OCI-LY1 (cell line): ENCODE measurements around the gene FIS1.

Experiments used
- H2AFZ ChIP-seq: fragments of 200-600 bp; sonication (generic), shearing (Covaris generic); 2 replicates; pipeline ENCODE4 v1.6.0; 2014; ENCODE audit warnings: antibody characterized with exemption, mild to moderate bottlenecking, low read length
- H3F3A ChIP-seq: fragments of 200-600 bp; sonication (generic), shearing (Covaris generic); 2 replicates; pipeline ENCODE4 v1.6.0; 2014; ENCODE audit warnings: mild to moderate bottlenecking, antibody characterized with exemption, low read length, moderate library complexity; ENCODE audit not compliant: insufficient read depth
- H3K27ac ChIP-seq: fragments of 200-600 bp; sonication (generic); 2 replicates; pipeline ENCODE4 v1.5.1; 2014; ENCODE audit warnings: low read length, mixed run types, mild to moderate bottlenecking, low read depth; ENCODE audit not compliant: poor library complexity, severe bottlenecking
- H3K27me3 ChIP-seq: fragments of 200-600 bp; sonication (generic); 2 replicates; pipeline ENCODE4 v1.6.0; 2014; ENCODE audit warnings: antibody characterized with exemption, mild to moderate bottlenecking, low read length, moderate library complexity; ENCODE audit not compliant: insufficient read depth
- H3K36me3 ChIP-seq: fragments of 200-600 bp; sonication (generic); 2 replicates; pipeline ENCODE4 v1.6.1; 2014; ENCODE audit warnings: mild to moderate bottlenecking, antibody characterized with exemption, low read length, moderate library complexity, mixed read lengths; ENCODE audit not compliant: insufficient read depth
- H3K4me1 ChIP-seq: fragments of 200-600 bp; sonication (generic); 2 replicates; pipeline ENCODE4 v1.5.1; 2014; ENCODE audit warnings: mild to moderate bottlenecking, low read length, moderate library complexity; ENCODE audit not compliant: insufficient read depth, severe bottlenecking
- H3K4me2 ChIP-seq: fragments of 200-600 bp; sonication (generic), shearing (Covaris generic); 2 replicates; pipeline ENCODE4 v1.6.1; 2014; ENCODE audit warnings: low read length
- H3K4me3 ChIP-seq: fragments of 200-600 bp; sonication (generic); 2 replicates; pipeline ENCODE4 v1.5.1; 2014; ENCODE audit warnings: low read length, low read depth, mild to moderate bottlenecking, mixed read lengths; ENCODE audit not compliant: poor library complexity, severe bottlenecking
- H3K79me2 ChIP-seq: fragments of 200-600 bp; shearing (Covaris generic); 2 replicates; pipeline ENCODE4 v1.6.1; 2016; ENCODE audit warnings: mixed run types, low read length, mixed read lengths; ENCODE audit not compliant: insufficient read depth
- H3K9ac ChIP-seq: fragments of 200-600 bp; sonication (generic), shearing (Covaris generic); 2 replicates; pipeline ENCODE4 v1.6.1; 2014; ENCODE audit warnings: mild to moderate bottlenecking, low read length, mixed read lengths
- H3K9me2 ChIP-seq: fragments of 200-600 bp; sonication (generic), shearing (Covaris generic); 2 replicates; pipeline ENCODE4 v1.6.1; 2014; ENCODE audit warnings: low read depth, mild to moderate bottlenecking, low read length, mixed read lengths
- H3K9me3 ChIP-seq: fragments of 200-600 bp; shearing (Covaris generic); 2 replicates; pipeline ENCODE4 v1.6.1; 2014; ENCODE audit warnings: low read length, mixed read lengths
- H4K20me1 ChIP-seq: fragments of 200-600 bp; sonication (generic), shearing (Covaris generic); 2 replicates; pipeline ENCODE4 v1.6.0; 2016; ENCODE audit warnings: mild to moderate bottlenecking, low read length; ENCODE audit not compliant: insufficient read depth
- CTCF ChIP-seq: fragments of 200-600 bp; sonication (generic), shearing (Covaris generic); IDR thresholded peaks from 2 replicates; pipeline ENCODE4 v1.5.1; 2017; ENCODE audit warnings: mild to moderate bottlenecking, antibody characterized with exemption, low read length, moderate library complexity, mixed read lengths
- EZH2 ChIP-seq: fragments of 200-600 bp; sonication (generic), shearing (Covaris generic); IDR thresholded peaks from 2 replicates; pipeline ENCODE4 v1.8.0; 2017; ENCODE audit warnings: borderline replicate concordance, mixed run types, mild to moderate bottlenecking, antibody characterized with exemption, low read length, moderate library complexity, mixed read lengths

The FIS1 gene

DNA sequence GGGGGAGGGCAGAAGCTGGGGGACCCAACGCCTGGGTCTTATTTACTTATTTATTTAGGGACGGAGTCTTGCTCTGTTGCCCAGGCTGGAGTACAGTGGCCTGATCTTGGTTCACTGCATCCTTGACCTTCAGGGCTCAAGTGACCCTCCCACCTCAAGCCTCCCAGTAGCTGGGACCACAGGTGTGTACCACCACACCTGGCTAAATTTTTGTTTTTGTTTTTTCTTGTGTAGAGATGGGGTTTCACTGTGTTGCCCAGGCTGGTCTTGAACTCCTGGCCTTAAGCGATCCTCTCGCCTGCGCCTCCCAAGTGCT lies 42.3 kb downstream of the FIS1 start:
- no peaks in the 10 kb centered on the region for H3K36me3 ChIP-seq
- no peaks in the 10 kb centered on the region for H3K79me2 ChIP-seq
- H3K4me3 ChIP-seq: no peak overlapping the region
- no peak overlapping the region for H3K4me2 ChIP-seq
- H3K9me2 ChIP-seq: no peaks in the 10 kb centered on the region
- no peaks in the 10 kb centered on the region for H4K20me1 ChIP-seq
- no peaks in the 10 kb centered on the region for H3K9me3 ChIP-seq
- no peak overlapping the region for H3K9ac ChIP-seq
- peaks cover 10% of the 10 kb centered on the region for H3K4me1 ChIP-seq
- no peak overlapping the region for H2AFZ ChIP-seq
- H3K27ac ChIP-seq: no peak overlapping the region
- TF ChIP-seq CTCF (no peak), EZH2 (no peak)
- no peaks in the 10 kb centered on the region for H3F3A ChIP-seq
- no peaks in the 10 kb centered on the region; the same call in 1 of the 2 replicates for H3K27me3 ChIP-seq

DNA sequence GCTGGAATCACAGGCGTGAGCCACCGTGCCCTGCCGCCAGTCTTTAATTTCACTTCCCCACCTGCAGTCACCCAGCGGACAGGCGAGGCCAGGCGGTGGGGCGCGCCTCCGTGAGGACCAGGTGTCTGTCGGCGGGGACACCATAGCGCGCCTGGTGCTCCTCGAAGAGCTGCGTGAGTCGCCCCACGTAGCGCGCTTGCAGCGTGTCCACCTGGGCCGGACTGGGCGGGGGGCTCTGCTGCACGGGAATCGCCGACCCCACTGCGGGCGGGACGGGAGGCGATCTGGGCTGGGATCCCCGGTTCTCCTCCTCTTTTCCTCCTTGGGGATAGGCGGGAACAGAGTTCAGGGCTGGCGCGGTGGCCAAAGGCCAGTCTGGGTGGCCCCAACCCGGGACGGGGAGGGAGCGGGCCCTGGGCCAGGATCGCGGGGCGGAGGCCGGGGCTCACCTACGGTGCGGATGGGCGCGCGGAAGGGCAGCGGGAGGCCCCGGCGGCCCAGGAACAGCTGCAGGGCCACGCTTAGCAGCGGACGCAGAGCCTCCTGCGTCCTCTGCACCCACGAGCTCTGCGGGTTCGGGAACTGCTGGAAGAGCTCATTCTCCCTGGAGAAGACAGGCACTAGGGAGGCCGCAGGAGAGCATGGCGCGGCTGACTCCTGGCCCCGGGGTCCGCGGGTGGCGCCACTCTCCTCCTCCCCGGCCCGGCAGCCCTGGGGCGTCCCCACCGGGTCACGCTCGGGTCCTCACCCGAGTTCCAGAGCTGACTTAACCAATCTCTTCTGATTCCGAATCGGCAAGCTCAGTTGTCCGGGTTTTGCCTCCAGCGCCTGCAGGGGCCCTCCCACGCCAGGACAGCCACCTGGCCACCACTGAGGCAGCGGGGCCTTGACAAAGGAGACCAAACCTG lies 42.9 kb downstream of the FIS1 start:
- Histone ChIP-seq H2AFZ (no peak overlapping the region), H3K9me3 (no peaks in the 10 kb centered on the region), H3K9ac (no peak overlapping the region), H3K36me3 (no peaks in the 10 kb centered on the region), H3K9me2 (no peaks in the 10 kb centered on the region), H3K4me1 (peaks cover 10% of the 10 kb centered on the region), H3F3A (no peaks in the 10 kb centered on the region), H3K4me3 (no peak overlapping the region), H3K79me2 (no peaks in the 10 kb centered on the region), H4K20me1 (no peaks in the 10 kb centered on the region), H3K4me2 (no peak overlapping the region), H3K27me3 (no peaks in the 10 kb centered on the region; the same call in 1 of the 2 replicates), H3K27ac (no peak overlapping the region)
- TF ChIP-seq CTCF: no peak
- no peak for TF ChIP-seq EZH2

- H3K9me3 ChIP-seq: no peaks in the 10 kb centered on the region
- no peak within 1 kb of the TSS for H3K9ac ChIP-seq
- no peaks in the 10 kb centered on the region; the same call in 1 of the 2 replicates for H3K27me3 ChIP-seq
- H2AFZ ChIP-seq: no peak within 1 kb of the TSS
- H3K4me3 ChIP-seq: no peak within 1 kb of the TSS
- H3K27ac ChIP-seq: no peak within 1 kb of the TSS
- no peaks in the 10 kb centered on the region for H3K36me3 ChIP-seq
- no peaks in the 10 kb centered on the region for H3F3A ChIP-seq
- H3K79me2 ChIP-seq: no peaks in the 10 kb centered on the region
- peaks cover 10% of the 10 kb centered on the region for H3K4me1 ChIP-seq
- H3K4me2 ChIP-seq: no peak within 1 kb of the TSS
- TF ChIP-seq CTCF: no peak
- H4K20me1 ChIP-seq: no peaks in the 10 kb centered on the region
- no peaks in the 10 kb centered on the region for H3K9me2 ChIP-seq
Observed at GRCh38 chr7:101200862-101201599, 43.9 kb downstream of the FIS1 start, which contains the start of gene MOGAT3. TSS of gene MOGAT3 (minus strand) at chr7:101201036. CDS start at chr7:101200854, 182 bp downstream.
